Coronary artery (tissue), 2 donors: ENCODE measurements around the gene ITGA3.
A peak's percentile ranks its signal among the peaks of the same experiment; 100 is the strongest.

ENCODE experiments used
- DNase-seq: peaks from one replicate; pipeline ENCODE4 v3.0.0-alpha.2; 2017; ENCODE audit warnings: low spot score
- H3K27ac ChIP-seq, 2 donors: fragments of 200-600 bp; sonication (generic); one replicate each; pipeline ENCODE4 v1.5.1; 2016 to 2019
- H3K4me3 ChIP-seq: fragments of 200-600 bp; sonication (generic); 2 replicates; pipeline ENCODE4 v1.5.1; 2016; ENCODE audit warnings: mild to moderate bottlenecking, moderate library complexity
- CTCF ChIP-seq: fragments of 200-600 bp; sonication (generic); IDR thresholded peaks from one replicate; pipeline ENCODE4 v1.5.1; 2019; ENCODE audit warnings: antibody characterized with exemption

ITGA3 gene

GRCh38 chr17:50118828-50119218 lies 62.9 kb downstream of the ITGA3 start:
- no peak overlapping the region for H3K4me3 ChIP-seq
- no peak for DNase-seq
- TF ChIP-seq CTCF = no peak
- H3K27ac ChIP-seq = no peak overlapping the region

GRCh38 chr17:50120475-50121253 lies 64.8 kb downstream of the ITGA3 start:
- no peak for TF ChIP-seq CTCF
- Histone ChIP-seq H3K4me3 (no peak overlapping the region), H3K27ac (no peak overlapping the region)
- no peak for DNase-seq

GRCh38 chr17:50122945-50123344 lies 67.0 kb downstream of the ITGA3 start:
- no peak for TF ChIP-seq CTCF
- Histone ChIP-seq H3K4me3 (no peak overlapping the region), H3K27ac (no peak overlapping the region)
- DNase-seq = no peak

- Histone ChIP-seq H3K4me3 (no peak overlapping the region), H3K27ac (peak overlapping the region in 1 of 2 donors; percentile 21)
- TF ChIP-seq CTCF = no peak
- DNase-seq = no peak
These were observed 67.9 kb downstream of the ITGA3 start for GRCh38 chr17:50123649-50124349.

- no peak for TF ChIP-seq CTCF
- no peak for DNase-seq
- Histone ChIP-seq H3K4me3 (no peak overlapping the region), H3K27ac (no peak overlapping the region)
These were observed 69.6 kb downstream of the ITGA3 start for GRCh38 chr17:50125420-50125997.

GRCh38 chr17:50127697-50128361 lies 71.9 kb downstream of the ITGA3 start:
- DNase-seq = no peak
- no peak for TF ChIP-seq CTCF
- Histone ChIP-seq H3K4me3 (no peak overlapping the region), H3K27ac (no peak overlapping the region)
